Measurements from ENCODE around the gene GDA. TPM values are rescaled to one million over a fixed set of nuclear protein-coding genes. Genes with fewer than 3 reads are reported as not detected.
"Not testable (repeated sequence)": the region's sequence is repeated elsewhere in the genome, so short reads cannot be mapped to it uniquely, and the experiment has no call there.

GDA gene
- total RNA-seq, 1 donor from 2014 or later = 70.0 TPM

DNA sequence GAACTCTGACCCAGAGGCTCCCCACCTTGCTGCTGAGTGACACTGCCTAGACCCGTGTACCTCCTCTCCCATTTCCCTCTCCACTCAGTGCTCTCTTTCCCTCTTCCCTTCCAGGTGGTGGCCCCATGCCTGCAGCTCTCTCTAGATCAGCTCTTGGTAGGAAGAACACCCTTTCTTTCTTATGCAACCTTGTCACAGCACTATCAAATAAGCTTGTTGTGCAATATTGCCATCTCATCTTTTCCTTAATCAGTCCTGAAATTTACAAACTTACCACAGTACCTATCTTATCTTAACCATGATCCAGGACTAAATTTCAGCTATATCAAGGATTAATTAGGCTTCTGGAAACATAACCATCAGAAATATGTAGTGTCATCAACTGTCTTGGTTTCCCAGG, 127.2 kb downstream of the GDA start:
- no peak for DNase-seq (ENCODE audit: low spot score)

DNA sequence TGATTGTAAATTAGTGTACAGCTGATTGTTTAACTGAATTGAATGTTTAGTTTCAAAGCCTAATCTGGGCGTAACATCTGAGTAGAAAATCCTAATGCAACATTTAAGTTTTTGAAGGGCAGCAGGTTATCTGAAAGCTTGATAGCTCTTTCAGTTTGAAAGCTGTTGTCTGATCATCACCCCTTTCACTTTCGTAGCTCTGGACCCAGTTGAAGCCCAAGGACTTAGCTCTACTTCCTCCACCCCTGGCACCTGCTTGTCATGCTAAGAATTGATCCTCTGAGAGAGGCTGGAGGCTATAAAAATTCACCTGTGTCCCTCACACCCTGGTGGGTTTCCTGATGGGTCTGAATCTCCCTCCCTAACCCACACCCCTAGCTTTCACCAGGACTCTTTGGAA, 129.7 kb downstream of the GDA start:
- no peak for DNase-seq (ENCODE audit: low spot score)

DNA sequence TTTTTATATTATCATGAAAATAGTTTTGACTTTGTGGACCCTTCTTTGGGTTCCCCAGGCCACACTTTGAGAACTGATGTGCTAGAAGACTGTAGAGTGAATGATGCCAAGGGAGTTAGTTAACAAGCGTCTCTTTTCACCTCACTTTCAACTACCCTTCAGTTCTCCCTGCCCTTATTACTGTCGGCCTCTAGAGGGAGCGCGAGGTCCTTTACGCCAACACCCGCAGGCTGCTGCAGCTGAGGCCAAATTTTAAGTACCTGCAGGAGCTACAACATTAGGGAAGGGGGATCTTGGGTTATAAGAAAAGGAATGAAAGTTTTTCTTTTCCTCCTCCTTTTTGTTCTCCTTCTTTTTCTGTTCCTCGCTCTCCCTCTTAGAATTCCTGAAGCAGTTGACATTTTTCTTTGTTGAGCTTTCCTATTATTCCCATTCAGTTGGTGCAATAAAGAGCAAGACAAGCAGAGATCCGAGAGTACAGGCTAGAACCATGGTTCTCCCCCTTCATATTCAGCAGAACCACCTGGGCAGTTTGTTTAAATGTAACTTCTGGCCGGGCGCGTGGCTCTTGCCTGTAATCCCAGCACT, 131.8 kb downstream of the GDA start:
- peak; percentile 72 for DNase-seq (ENCODE audit: low spot score)

DNA sequence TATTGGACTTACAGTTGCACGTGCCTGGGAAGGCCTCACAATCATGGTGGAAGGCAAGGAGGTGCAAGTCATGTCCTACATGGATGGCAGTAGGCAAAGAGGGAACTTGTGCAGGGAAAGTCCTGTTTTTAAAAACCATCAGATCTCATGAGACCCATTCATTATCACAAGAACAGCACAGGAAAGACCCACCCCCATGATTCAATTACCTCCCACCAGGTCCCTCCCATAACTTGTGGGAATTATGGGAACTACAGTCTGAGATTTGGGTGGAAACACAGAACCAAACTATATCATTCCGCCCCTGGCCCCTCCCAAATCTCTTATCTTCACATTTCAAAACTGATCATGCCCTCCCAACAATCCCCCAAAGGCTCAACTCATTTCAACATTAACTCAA, 140.2 kb downstream of the GDA start:
- no peak for DNase-seq (ENCODE audit: low spot score)

DNA sequence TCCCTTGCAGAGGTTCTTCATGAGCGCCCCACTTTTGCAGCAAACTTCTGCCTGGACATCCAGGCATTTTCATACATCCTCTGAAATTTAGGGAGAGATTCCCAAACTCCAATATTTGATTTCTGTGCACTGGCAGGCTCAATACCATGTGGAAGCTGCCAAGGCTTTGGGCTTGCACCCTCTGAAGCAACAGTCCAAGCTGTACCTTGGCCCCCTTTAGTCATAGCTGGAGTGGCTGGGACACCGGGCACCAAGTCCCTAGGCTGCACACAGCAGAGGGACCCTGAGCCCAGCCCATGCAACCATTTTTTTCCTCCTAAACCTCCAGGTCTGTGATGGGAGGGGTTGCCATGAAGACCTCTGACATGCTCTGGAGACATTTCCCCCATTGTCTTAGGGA, 141.1 kb downstream of the GDA start:
- no peak for DNase-seq (ENCODE audit: low spot score)

DNA sequence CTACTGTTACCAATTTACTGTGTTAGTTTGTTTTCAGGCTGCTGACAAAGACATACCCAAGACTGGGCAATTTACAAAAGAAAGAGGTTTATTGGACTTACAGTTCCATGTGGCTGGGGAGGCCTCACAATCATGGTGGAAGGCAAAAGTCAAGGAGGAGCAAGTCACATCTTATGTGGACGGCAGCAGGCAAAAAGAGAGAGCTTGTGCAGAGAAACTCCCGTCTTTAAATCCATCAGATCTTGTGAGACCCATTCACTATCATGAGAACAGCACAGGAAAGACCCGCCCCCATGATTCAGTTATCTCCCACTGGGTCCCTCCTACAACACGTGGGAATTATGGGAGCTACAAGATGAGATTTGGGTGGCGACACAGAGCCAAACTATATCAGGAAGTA, 142.3 kb downstream of the GDA start:
- not testable (repeated sequence) for DNase-seq (ENCODE audit: low spot score)

DNA sequence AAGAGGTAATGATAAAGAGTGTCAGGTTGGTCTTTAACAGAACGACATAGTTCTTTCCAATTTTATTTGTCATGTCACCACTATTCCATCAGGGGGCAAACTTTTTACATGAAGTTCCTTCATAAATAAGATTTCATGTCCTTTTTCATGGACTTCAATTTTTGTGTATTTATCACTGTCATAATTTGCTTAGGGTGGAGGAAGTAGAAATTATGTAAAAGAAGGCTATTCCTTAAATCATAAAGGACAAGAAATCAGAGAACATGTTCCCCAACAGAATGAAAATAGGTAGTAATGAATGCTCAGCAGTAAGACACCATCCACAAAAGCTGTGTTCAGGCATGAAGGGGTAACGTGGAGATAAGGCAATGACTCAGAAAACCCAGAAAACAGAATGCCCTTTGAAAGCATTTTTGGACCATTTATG, 143.0 kb downstream of the GDA start:
- no peak for DNase-seq (ENCODE audit: low spot score)

DNA sequence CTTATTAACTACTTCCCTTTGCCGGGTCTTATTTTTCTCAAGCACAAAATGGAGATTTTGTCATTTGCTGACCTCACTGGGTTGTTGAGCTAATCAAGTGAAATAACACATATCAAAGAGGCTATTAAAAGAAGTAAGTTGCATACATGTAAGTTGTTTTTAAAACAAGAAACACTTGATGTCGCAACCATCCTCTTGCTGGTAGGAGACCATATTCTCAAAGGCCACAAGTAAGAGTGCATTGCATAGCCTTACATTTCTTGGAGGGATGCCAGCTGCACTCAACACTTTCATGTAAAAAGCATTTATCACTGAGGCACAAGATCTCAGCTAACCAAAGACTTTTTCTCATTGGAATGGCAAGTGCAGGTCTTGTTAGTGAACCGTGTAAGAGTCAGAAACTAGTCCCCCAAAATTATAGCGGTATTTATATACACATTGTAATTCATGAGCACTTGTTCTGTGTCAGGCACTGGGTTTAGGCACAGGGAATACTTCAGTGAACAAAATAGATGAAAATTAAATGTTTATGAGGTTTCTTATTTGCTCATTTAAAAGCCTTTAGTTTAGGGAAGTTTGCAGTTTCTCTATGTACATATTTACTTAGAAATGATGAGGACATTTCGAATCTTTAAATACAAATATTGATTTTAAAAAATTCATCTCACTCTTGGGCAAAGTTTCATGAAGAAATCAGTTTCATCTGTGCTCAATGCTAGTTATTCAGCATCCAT, 143.8 kb downstream of the GDA start:
- peak; percentile 46 for DNase-seq (ENCODE audit: low spot score)

DNA sequence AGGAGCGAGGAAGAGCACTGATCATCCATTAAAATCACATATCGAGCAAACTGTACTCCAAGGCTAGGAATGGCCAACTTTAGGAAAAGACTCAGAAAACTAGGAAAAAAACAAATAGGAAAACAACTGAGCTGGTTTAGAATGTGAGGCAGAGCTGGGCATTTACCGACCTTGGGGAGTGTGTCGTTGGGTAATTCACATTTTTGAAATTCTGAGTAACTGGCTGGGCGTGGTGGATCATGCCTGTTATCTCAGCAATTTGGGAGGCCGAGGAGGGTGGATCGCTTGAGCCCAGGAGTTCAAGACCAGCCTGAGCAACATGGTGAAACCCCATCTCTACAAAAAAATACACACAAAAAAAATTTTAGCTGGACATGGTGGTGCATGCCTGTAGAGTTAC, 145.7 kb downstream of the GDA start:
- no peak for DNase-seq (ENCODE audit: low spot score)

DNA sequence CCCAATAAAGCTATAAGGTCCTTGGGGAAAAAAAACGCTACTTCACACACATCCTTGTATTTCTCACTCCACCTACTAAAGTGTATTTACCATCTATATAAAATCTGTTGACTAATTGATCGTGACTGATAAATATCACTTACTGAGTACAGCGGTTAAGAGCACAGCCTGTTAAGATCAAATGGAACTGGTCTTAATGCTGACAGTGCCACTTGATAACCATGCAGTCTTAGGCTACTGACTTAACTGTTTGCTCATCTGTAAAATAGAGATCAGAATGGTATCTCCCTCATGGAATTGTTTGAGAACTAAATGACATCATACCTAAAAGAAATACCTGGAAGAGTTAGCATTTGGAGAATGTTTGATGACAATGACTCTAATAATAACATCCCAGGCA, 148.3 kb downstream of the GDA start:
- DNase-seq (ENCODE audit: low spot score) = no peak

DNA sequence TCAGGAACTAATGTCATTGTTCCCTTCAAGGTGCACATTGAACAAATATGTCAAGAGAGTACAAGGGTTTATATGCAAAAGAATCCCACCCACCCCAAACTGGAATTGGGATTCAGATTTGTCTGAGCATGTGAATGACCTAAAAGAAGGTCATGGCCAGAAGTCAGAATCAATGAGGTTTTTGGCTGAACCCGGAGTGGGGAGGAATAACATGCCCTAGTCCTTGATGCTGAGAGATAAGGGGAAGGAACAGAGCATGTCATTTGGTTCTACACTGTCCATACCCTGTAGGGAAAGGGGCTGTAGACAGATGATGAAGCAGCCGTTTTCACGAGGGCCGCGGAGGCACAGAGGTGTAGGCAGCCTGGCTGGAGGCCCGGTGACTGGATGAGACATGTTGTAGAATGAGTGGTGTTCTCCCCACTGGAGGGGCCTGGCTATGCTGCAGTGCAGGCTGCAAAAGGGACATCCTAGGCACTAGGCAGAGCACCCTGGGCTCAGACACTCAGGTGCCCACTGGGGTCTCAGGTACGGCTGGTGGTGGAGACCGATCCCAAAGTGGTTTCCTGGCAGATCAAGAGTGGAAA, 149.9 kb downstream of the GDA start:
- no peak for DNase-seq (ENCODE audit: low spot score)

DNA sequence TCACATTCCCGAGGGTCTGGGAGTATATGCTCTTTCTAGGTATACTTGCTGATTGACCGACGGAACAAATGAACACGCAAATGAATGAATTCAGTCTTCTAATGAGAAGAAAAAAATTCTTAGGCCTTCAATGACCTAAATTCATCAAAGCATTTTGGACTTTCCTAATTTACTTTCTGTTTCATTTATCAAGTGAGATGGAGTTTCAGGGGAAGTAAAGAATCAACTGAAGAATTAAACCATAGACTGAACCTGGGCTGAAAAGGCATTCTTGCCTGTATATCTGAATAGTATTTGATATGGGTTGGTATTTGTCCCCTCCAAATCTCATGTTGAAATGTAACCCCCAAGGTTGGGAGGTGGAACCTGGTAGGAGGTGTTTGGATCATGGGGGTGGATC, 151.6 kb downstream of the GDA start:
- DNase-seq (ENCODE audit: low spot score) = no peak

Other genes with a start within 250 kb of the GDA start
- 18.3 TPM for gene ABHD17B, start 238.2 kb upstream of the GDA start, total RNA-seq
- gene C9orf85, start 237.8 kb upstream of the GDA start, total RNA-seq = 11.5 TPM
- gene C9orf57, start 88.8 kb upstream of the GDA start, total RNA-seq = not detected
- 189 TPM for gene ZFAND5, start 215.8 kb downstream of the GDA start, total RNA-seq

Measured in mucosa of gallbladder (tissue), 1 donor.